Thymus (tissue), 11 donors: Measurements from ENCODE around the gene MYO5B. TPM values are rescaled to one million over a fixed set of nuclear protein-coding genes. Genes with fewer than 3 reads are reported as not detected.

Source experiments
- DNase-seq, 9 donors: peaks; one replicate each; pipeline ENCODE4 v3.0.0-alpha.2; 2013; ENCODE audit warnings: low spot score in 9 of 9, low read depth in 6 of 9, missing footprints in 1 of 9
- H3K27ac ChIP-seq, 2 donors: one replicate each; pipeline ENCODE4 v1.5.1; 2013; ENCODE audit warnings: control low read depth in 1 of 2, low read depth in 1 of 2, low read length in 1 of 2, mild to moderate bottlenecking in 1 of 2, moderate library complexity in 1 of 2
- H3K27me3 ChIP-seq, 2 donors: one replicate each; pipeline ENCODE4 v1.5.1; 2013; ENCODE audit warnings: low read length in 1 of 2; ENCODE audit not compliant: control insufficient read depth in 2 of 2, insufficient read depth in 1 of 2
- H3K36me3 ChIP-seq, 2 donors: one replicate each; pipeline ENCODE4 v1.5.1; 2013; ENCODE audit warnings: low read length in 1 of 2, mild to moderate bottlenecking in 1 of 2, moderate library complexity in 1 of 2; ENCODE audit not compliant: control insufficient read depth in 2 of 2, insufficient read depth in 2 of 2
- H3K4me1 ChIP-seq, 2 donors: one replicate each; pipeline ENCODE4 v1.5.1; 2013; ENCODE audit warnings: low read length in 2 of 2; ENCODE audit not compliant: control insufficient read depth in 2 of 2, insufficient read depth in 2 of 2
- H3K4me3 ChIP-seq, 2 donors: one replicate each; pipeline ENCODE4 v1.5.1; 2013; ENCODE audit warnings: low read length in 2 of 2, control low read depth in 1 of 2, mild to moderate bottlenecking in 1 of 2
- H3K9me3 ChIP-seq, 2 donors: one replicate each; pipeline ENCODE4 v1.5.1; 2013; ENCODE audit warnings: low read length in 1 of 2, mild to moderate bottlenecking in 1 of 2; ENCODE audit not compliant: control insufficient read depth in 2 of 2, insufficient read depth in 1 of 2
- WGBS: extraction: QIAGEN DNeasy Blood & Tissue Kit; methylation state at CpG from one replicate; pipeline ENCODE4 v1.1.7; 2013; 5-methylcytosine and 5-hydroxymethylcytosine counted together
- polyA plus RNA-seq: library from polyadenylated mRNA; stranded (reverse); fragments of 200-250 nt; gene quantifications from one replicate; pipeline ENCODE4 v1.2.3, GENCODE V29; 2013
- total RNA-seq: library from RNA; stranded (reverse); fragments of 120-200 nt; gene quantifications from one replicate; pipeline ENCODE4 v1.2.4, GENCODE V29; 2013
- donor health status: healthy.

The MYO5B gene
- total and polyA plus RNA-seq, 2 donors = 6.2 to 11.1 TPM

DNA sequence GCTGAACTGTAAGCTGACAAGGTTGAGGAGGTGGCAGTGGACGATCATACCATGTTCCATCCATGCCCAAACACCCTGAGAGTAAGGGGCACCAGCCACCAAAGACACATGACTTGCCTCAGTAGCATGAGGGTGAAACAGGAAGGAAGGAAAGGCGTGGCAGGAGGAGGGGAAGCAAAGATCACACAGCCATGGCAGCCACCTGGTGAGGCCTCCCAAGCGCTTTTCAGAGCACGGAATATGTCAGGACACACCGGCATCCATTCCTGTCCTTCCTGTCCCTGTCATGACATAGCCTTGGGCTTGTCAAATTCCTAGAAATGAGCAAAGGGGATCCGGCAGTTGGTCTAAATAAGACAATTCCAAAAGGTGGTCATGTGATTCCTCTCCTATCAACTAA, 118.7 kb downstream of the MYO5B start:
- DNase-seq = no peak
- H3K36me3 ChIP-seq = no peaks in the 10 kb centered on the region
- H3K27me3 ChIP-seq = no peaks in the 10 kb centered on the region
- WGBS = 54% methylated on average over 6 of the region's 6 CpGs
- H3K4me3 ChIP-seq = no peak overlapping the region
- no peak overlapping the region for H3K27ac ChIP-seq
- H3K4me1 ChIP-seq = peaks cover 0 to 4% of the 10 kb centered on the region in 2 donors
- no peaks in the 10 kb centered on the region for H3K9me3 ChIP-seq

DNA sequence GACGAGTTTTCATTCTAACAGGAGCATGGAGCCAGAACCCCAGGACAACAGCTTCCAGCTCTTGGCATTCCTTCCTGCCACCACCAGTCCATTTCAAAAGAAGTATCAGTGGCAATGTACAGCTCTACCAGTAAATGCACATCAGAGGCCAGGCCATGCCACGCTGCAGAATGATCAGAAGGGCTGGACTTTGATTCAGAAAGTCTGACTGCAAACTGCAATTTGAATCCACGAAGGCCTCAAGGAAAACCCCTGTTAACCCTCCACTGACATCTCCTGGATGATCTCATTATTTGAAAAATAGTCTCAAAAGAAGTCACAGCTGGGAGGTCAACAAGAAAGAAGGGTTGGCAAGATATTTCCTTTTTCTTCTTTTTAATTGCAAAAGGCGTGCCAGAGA, 119.2 kb downstream of the MYO5B start:
- Histone ChIP-seq H3K36me3 (no peaks in the 10 kb centered on the region), H3K9me3 (no peaks in the 10 kb centered on the region), H3K27ac (no peak overlapping the region), H3K4me1 (peaks cover 0 to 4% of the 10 kb centered on the region in 2 donors), H3K27me3 (no peaks in the 10 kb centered on the region), H3K4me3 (no peak overlapping the region)
- peak in 1 of 9 donors; percentile 5 for DNase-seq
- 70% methylated on average over 4 of the region's 4 CpGs for WGBS

DNA sequence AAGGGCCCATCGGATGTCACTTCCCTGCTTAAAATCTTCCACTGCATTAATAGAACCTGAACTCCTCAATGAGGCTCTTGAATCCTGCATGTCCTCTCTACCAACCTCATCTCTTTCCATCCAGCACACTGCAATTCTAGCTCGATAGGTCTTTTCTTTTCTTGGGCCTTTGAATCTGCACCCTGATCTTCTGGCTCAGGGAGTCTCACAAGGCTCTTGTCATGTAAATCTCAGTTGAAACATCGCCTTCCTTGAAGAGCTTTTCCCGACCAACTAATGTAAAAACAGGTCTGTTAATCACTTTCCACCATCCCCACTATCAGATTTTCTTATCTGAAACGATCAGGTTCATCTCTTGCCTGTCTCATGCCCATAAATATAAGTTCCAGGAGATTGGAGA, 120.5 kb downstream of the MYO5B start:
- 71% methylated on average over 5 of the region's 5 CpGs for WGBS
- no peaks in the 10 kb centered on the region for H3K27me3 ChIP-seq

DNA sequence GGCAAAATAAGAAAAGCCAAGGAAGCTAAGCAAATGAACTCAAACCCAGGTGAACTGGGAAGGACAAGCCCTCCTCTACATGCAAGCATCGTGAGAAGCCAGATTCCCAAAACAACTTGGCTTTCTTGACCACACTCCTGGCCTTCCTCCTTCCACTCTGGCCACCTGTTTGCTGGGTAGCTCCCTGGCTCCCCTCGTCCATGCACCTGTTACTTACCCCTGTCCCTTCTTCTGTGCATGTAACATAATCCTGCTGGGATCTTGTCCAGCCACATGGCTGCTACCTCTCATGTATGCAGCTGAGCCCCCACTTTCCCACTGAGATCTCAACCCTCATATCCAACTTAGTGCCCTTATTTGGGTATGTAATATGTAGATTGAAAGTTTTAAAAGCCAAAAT, 121.6 kb downstream of the MYO5B start:
- Histone ChIP-seq H3K4me1 (peaks cover 0 to 4% of the 10 kb centered on the region in 2 donors), H3K36me3 (no peaks in the 10 kb centered on the region), H3K27ac (no peak overlapping the region), H3K9me3 (no peaks in the 10 kb centered on the region), H3K4me3 (no peak overlapping the region), H3K27me3 (no peaks in the 10 kb centered on the region)
- DNase-seq = no peak
- WGBS = 81% methylated on average over 2 of the region's 2 CpGs

More for the DNA sequence above, 120.5 kb downstream of the MYO5B start:
- no peak overlapping the region for H3K4me3 ChIP-seq
- peaks cover 0 to 4% of the 10 kb centered on the region in 2 donors for H3K4me1 ChIP-seq
- H3K27ac ChIP-seq = no peak overlapping the region
- no peak for DNase-seq
- no peaks in the 10 kb centered on the region for H3K36me3 ChIP-seq
- H3K9me3 ChIP-seq = no peaks in the 10 kb centered on the region

DNA sequence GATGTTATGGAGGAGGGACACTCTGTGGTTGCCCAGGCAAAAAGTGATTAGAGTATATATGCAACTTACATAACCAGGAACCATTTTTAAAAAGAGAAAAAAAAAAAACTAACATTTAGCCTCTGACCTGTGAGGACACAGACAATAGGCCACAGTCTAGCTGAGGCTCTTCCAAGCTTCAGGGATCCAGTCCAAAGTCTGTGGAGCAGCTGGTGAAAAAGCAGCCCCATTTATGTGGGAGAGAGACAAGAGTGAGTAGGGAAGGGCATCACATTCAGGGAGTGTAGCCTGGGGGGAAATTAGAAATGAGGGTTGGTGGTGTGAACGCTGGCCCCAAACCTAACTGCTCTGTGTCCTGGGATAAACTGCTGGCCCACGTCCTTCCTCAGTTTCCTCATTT, 122.8 kb downstream of the MYO5B start:
- no peak overlapping the region for H3K27ac ChIP-seq

DNA sequence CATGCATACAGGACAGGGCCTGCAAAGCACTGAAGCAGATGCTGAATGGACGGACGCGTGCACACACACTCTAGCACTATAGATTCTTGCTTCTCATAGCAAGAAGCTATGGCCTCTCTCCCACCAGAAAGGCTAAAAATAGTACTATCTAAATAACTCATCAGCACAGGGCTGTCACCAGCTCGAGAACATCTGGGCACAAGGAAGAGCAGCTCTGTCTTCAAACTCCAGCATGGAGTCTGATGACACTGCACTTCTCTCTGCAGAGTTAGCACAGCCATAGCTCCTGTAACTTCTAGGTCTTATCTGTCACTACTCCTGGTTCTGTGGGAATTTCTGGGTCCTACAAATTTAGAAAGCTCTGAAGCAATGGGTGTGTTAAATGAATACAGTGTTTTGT, 123.5 kb downstream of the MYO5B start:
- no peaks in the 10 kb centered on the region for H3K27me3 ChIP-seq
- H3K27ac ChIP-seq = no peak overlapping the region
- DNase-seq = no peak
- peaks cover 0 to 4% of the 10 kb centered on the region in 2 donors for H3K4me1 ChIP-seq
- H3K4me3 ChIP-seq = no peak overlapping the region
- H3K36me3 ChIP-seq = no peaks in the 10 kb centered on the region
- 82% methylated on average over 4 of the region's 4 CpGs for WGBS
- no peaks in the 10 kb centered on the region for H3K9me3 ChIP-seq

More for the DNA sequence above, 122.8 kb downstream of the MYO5B start:
- DNase-seq = no peak
- Histone ChIP-seq H3K4me1 (peaks cover 0 to 4% of the 10 kb centered on the region in 2 donors), H3K4me3 (no peak overlapping the region), H3K27me3 (no peaks in the 10 kb centered on the region), H3K9me3 (no peaks in the 10 kb centered on the region), H3K36me3 (no peaks in the 10 kb centered on the region)
- 80% methylated on average over 2 of the region's 2 CpGs for WGBS

DNA sequence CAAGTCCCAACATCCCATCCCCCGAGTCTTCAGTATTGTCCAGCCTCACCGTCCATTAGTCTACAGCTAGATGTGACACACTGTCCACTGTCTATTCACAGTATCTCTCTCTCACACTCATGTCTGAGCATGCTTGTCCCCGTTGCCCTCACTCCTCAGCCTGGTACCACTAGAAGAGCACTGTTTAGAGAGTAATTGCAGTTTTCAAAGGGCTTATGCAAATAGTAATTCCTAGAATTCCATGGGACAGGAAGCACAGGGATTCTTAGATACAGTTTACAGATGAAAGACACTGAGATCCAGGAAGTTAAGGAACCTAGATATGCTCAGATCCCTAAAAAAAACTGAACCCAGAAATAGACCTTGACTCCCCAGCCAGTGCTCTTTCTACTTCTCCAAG, 125.5 kb downstream of the MYO5B start:
- no peaks in the 10 kb centered on the region for H3K27me3 ChIP-seq
- DNase-seq = no peak
- no peaks in the 10 kb centered on the region for H3K36me3 ChIP-seq
- WGBS = 94% methylated on average over 3 of the region's 3 CpGs
- H3K4me1 ChIP-seq = no peaks in the 10 kb centered on the region
- H3K9me3 ChIP-seq = no peaks in the 10 kb centered on the region
- H3K27ac ChIP-seq = no peak overlapping the region
- no peak overlapping the region for H3K4me3 ChIP-seq

DNA sequence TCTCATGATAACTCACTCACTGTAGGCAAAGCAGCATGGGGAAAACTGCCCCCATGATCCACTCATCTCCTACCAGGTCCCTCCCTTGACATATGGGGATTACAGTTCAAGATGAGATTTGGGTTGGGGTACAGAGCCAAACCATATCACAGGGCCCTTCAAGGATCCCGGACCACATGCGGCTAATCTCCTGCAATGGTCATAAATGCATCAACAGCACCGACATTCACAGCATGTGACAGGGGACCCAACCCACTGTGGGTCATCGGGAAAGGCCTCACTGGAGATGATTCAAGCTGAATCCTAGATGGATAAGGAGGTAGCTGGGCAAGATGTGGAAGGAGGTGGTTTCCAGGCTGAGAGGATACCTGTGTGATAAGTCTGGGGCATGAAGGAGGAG, 129.4 kb downstream of the MYO5B start:
- no peaks in the 10 kb centered on the region for H3K27me3 ChIP-seq
- no peak overlapping the region for H3K4me3 ChIP-seq
- no peaks in the 10 kb centered on the region for H3K4me1 ChIP-seq
- no peak overlapping the region for H3K27ac ChIP-seq
- no peaks in the 10 kb centered on the region for H3K36me3 ChIP-seq
- WGBS = 83% methylated on average over 4 of the region's 4 CpGs
- no peak for DNase-seq
- H3K9me3 ChIP-seq = no peaks in the 10 kb centered on the region

DNA sequence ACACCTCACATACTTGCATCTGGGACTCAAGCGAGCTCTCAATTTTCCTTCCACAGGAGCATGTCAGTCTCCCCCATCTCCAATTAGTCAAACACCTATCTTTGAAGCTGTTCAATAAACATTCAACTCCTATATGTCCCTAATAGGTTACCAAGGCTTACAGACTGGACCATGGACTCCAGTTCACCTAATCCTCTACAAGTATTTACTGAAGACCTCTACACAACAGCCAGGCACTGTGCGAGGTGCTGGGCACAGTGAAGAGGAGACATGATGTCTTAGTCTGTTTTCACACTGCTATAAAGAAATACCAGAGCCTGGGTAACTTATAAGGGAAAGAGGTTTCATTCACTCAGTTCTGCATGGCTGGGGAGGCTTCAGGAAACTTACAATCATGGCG, 129.9 kb downstream of the MYO5B start:
- WGBS = 94% methylated on average over 3 of the region's 3 CpGs
- Histone ChIP-seq H3K36me3 (no peaks in the 10 kb centered on the region), H3K4me1 (no peaks in the 10 kb centered on the region), H3K27ac (no peak overlapping the region), H3K9me3 (no peaks in the 10 kb centered on the region), H3K27me3 (no peaks in the 10 kb centered on the region), H3K4me3 (no peak overlapping the region)
- DNase-seq = no peak
